Ovary (tissue), 3 donors: ENCODE data around the gene ENDOG.

Experiments
- EP300 ChIP-seq: sonication (generic); formaldehyde crosslinking; IDR thresholded peaks from one replicate; pipeline ENCODE4 v1.6.1; 2017; ENCODE audit warnings: antibody characterized with exemption
- POLR2A ChIP-seq: fragments of 450-650 bp; IDR thresholded peaks from one replicate; pipeline ENCODE4 v1.6.1; 2017; ENCODE audit warnings: antibody characterized with exemption, mild to moderate bottlenecking, moderate library complexity
- TF ChIP-seq, protein P1 (sequence below), 3 donors: fragments of 450-650 bp in 2 of 3; fragments of 200-600 bp in 1 of 3; IDR thresholded peaks; one replicate each; pipeline versions ENCODE4 v1.5.1 to v1.8.0; 2016 to 2022; ENCODE audit warnings: antibody characterized with exemption in 3 of 3, mild to moderate bottlenecking in 1 of 3
- donor health status: DM: no; HTN: no; CAD: no.

DNA sequence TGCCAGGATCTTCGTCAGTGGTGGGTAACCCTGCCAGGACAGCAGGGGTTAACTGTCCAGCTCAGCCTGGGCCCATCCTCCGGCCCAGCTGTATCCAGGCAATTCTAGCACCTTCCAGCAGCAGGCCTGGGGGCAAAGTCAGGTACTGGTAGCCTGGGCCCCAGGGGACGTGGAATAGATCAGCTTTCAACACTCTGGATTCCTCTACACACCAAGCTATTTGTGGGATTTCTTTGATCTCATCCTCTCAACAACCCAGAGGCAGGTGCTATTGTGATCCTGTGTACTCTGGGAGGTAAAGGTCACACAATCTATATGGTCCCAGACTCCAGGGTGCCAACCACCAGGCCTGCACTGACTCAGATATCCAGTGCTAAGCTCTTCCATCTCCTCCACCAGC, 20.0 kb downstream of the ENDOG start:
- TF ChIP-seq POLR2A (no peak), EP300 (no peak)
- TF ChIP-seq, protein P1, sequence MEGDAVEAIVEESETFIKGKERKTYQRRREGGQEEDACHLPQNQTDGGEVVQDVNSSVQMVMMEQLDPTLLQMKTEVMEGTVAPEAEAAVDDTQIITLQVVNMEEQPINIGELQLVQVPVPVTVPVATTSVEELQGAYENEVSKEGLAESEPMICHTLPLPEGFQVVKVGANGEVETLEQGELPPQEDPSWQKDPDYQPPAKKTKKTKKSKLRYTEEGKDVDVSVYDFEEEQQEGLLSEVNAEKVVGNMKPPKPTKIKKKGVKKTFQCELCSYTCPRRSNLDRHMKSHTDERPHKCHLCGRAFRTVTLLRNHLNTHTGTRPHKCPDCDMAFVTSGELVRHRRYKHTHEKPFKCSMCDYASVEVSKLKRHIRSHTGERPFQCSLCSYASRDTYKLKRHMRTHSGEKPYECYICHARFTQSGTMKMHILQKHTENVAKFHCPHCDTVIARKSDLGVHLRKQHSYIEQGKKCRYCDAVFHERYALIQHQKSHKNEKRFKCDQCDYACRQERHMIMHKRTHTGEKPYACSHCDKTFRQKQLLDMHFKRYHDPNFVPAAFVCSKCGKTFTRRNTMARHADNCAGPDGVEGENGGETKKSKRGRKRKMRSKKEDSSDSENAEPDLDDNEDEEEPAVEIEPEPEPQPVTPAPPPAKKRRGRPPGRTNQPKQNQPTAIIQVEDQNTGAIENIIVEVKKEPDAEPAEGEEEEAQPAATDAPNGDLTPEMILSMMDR (IDR thresholded peaks at IDR 0.05): no peak
